DMS114 treated with DMSO at 0.1 percent for 48 hours (cell line): ENCODE measurements around the gene TUB.
A peak's percentile ranks its signal among the peaks of the same experiment; 100 is the strongest.

Experiments used
- DNase-seq: peaks from one replicate; lab custom pipeline; 2025; ENCODE audit not compliant: unreplicated experiment; lab: John Stamatoyannopoulos, UW

Gene TUB, protein sequence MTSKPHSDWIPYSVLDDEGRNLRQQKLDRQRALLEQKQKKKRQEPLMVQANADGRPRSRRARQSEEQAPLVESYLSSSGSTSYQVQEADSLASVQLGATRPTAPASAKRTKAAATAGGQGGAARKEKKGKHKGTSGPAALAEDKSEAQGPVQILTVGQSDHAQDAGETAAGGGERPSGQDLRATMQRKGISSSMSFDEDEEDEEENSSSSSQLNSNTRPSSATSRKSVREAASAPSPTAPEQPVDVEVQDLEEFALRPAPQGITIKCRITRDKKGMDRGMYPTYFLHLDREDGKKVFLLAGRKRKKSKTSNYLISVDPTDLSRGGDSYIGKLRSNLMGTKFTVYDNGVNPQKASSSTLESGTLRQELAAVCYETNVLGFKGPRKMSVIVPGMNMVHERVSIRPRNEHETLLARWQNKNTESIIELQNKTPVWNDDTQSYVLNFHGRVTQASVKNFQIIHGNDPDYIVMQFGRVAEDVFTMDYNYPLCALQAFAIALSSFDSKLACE

GRCh38 chr11:8080674-8081590 is at the start of gene TUB:
Gene TUB, plus strand, starts transcription at chr11:8081211. Its CDS starts 300 bp downstream, at chr11:8081511.
- peak; percentile 13 for DNase-seq

DNA sequence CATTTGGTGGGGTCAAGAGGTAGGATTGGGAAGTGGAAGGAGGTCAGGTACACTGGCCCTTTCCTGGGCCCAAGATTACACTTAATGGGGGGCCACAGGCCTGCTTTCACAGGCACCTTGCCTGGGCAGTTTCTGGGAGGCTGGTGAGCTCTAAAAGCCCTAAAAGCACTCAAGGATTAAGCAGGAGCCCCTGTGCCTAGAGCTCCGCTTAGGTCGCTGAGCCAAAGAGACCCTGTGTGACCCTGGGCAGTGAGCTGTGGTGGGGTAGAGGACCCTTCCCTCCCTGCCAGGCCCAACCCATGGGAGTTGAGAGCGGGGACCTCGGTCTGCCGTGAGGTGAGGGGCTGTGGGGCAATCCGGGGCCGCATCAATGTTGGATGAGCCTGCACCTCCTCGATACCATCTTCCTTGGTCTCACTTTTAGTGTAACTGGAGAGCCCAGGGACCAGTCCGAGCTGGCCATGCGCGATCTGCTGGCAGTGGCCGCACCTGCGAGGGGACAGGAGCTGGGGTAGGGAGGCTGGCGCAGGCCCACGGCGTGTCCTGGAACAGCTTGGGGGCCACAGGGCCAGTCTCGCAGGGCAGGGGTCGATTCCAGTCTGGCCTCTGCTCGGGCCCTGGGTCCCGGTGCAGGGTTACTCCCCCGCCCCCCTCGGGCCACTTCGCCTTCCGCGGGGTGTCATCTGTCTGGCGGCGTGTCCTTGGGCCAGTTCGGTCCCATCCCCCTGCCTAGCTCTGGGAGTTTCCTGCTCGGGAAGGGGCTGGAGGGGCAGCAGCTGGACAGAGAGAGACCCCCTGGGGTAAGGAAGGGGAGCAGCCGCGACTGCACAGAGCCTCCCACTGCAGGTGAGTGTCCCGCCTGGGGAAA is 49.5 kb upstream of the TUB start:
- DNase-seq: no peak

GRCh38 chr11:8032122-8032521 is 48.9 kb upstream of the TUB start:
- DNase-seq: no peak

DNA sequence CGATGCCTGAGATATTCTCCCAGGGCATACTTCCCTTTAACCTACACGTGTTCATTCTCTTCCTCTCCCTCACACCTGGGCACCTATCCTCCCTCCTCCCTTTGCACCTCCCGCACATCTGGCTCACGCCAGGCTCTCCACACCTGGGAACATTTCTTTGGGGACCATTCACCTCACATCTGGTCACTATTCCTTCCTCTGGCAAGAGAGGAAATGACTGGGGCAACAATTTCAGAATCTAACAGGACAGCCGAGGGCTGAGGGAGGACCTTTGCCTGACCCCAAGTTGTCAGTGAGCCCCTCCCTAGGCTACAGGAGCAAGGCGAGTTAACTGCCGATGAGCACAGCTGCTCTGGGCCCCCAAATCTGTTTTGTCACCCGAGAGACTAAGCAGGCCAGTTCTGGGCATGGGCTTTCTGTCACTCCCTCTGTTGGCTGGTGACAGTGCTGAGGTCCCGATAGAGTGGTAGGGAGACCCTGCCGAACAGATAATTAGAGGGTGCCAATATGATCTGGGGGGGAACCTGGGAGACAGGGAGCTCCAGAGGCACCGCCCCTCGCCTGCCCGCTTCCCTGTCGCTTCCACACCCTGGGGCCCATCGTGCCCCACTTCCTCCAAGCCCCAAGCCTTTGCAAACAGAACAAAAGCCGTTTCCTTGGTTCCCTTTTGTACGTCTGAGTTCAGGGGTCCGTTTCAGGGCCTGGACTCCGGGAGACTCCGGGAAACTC is 48.3 kb upstream of the TUB start:
- no peak for DNase-seq

GRCh38 chr11:8033305-8034105 is 47.5 kb upstream of the TUB start:
- DNase-seq: peak; percentile 34

GRCh38 chr11:8034106-8034585 is 46.9 kb upstream of the TUB start:
- no peak for DNase-seq

DNA sequence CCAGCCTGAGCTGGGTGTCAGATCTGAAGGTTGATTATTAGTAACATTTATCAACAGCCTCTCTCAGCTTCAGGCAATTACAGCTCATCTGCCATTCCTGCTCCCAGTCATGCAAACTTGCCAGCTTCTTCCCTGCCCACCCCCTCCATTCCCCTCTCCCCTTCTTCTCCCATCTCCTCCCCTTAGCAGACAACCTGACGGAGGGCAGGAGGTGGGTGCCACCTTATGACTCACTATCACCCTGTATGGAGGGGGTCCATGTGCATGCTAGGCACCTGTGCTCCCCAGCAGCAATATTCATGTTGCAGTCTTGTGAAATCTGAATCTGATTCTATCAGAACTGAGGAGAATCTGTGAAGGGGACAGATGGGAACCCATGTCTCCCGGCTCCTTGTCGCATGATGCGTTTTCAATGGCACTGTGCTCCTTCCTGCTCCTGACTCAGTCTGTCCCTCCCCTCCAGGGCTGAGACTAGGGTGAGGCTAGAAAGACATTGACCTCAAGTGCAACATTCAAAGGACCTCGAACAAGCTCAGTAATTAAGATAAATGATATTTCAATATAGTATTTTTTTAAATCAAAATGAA is 46.3 kb upstream of the TUB start:
- DNase-seq: no peak

DNA sequence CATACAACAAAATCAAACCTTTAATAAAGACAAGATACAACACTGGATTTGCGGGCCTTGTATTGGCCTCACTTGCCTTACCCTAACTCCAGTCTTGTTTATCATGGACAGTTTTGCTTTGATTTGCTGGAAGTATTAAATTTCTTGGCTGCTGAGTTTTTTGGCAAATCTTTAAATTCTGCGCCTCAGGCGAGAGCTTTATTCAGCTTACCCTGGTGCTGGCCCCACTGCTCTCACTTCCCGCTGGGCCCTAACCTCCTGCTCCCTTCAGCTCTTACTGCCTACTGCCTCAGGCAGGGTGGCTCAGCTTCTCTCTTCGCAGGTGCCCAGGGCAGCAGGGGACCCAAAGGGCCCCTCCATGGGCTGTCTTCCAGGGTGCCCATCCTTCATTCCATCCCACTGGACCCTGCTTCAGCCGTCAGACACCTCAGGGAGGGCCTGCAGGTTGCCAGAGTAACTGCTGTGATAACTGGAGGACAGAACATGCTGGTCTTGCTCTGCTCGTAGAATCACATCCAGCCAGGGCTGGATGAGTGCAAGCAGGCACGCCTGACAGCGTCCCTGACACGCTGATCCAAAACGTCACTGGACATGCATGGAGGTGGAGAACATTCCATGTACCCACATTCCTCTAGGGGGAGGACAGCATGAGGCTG is 45.7 kb upstream of the TUB start:
- DNase-seq: no peak

DNA sequence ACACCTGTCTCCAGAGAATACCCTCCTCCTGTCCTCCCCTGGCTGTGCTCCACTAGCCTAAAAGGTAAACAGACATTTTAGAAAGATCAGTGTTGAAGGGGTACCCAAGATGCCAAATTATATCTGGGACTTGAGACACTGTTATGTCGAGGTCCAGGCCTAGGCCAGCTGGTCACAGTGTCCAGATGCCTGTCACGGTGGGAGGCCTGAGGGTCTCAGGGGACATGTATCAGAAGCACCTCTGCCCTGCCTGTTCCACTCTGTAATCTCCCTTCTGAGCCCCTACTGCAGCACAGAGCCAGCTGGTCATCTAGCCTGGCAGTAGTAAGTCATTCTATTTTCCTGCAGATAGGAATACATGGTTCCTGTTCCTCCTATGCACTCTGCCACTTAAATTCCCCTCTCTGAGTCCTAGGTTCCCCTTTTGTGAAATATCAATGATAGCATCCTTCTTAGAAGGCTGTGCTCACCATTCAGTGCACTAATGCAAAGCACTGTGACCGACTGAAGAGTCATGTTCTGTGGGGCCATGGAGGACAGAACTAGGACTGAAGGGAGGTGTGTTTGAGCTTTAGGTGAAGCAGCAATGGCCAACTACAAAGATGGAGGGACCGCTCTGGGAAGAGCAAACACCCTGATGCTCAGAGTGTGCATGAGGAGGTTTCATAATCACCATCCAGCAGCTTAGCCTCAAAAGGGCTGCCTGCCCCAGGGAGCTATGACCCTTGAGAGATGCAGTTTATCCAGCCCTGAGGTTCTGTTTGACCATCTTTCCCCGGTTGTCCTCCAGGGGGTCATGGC is 44.8 kb upstream of the TUB start:
- no peak for DNase-seq

GRCh38 chr11:8036986-8037385 is 44.0 kb upstream of the TUB start:
- no peak for DNase-seq

GRCh38 chr11:8038393-8038792 is 42.6 kb upstream of the TUB start:
- no peak for DNase-seq

- no peak for DNase-seq
Measured at GRCh38 chr11:8038811-8039529, 42.0 kb upstream of the TUB start.

DNA sequence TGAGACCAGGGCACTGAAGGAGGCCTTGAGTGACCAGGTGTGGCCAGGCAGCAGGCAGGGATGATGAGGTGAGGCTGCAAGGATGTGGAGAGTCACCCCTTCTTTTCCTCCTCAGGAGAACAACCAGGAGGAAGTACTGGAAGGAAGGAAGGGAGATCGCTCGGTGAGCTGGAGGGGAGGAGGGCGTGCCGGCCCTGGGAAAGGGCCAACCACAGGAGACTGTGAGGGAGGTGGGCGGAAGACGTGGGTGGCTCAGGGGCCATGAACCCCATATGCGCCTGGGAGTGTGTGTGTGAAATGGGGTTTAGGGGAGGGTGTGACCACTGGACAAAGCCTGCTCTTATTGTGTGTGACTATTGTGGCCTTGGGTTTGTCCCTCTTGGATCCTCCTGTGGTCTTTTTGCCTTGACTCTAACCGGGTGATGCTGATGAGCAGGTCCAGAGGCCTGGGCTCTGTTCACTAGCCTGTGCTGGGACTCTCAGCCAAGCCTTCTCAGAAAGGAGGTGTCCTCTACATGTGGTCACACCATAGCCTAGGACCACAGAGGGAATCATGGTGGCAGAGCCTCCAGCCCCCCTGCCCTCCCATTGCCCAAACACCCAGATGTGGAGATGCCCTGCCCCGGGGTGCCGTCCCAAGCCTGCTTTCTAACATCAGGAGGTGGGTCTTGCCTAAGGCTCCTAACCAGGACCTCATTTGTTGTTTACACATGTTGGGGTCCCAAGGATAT is 41.3 kb upstream of the TUB start:
- DNase-seq: no peak

- DNase-seq: no peak
Measured at GRCh38 chr11:8040261-8040920, 40.6 kb upstream of the TUB start.

DNA sequence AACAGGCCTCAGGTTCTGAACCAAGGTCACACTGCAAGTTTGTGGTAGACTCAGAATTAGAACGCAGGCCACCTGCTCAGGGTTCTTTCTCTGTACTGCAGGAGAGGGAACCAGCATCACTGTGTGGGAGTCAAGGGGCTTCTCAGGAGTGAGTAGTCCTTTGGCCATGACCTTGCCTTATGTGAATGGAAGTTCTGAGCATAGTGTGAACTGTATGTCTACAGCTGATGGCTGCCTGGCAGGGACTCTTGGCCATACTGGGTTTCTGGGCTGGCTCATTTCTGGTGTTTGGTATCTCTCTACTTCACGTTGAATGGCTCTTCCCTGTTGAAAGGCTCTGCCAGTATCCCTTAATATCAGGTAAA is 40.1 kb upstream of the TUB start:
- no peak for DNase-seq

- no peak for DNase-seq
Measured at GRCh38 chr11:8041576-8041975, 39.4 kb upstream of the TUB start.
